ENCODE data around the gene MACROD2. TPM values are rescaled to one million over a fixed set of nuclear protein-coding genes. Genes with fewer than 3 reads are reported as not detected.
"Not testable (repeated sequence)": the region's sequence is repeated elsewhere in the genome, so short reads cannot be mapped to it uniquely, and the experiment has no call there.

The MACROD2 gene
- total RNA-seq, 1 experiment from 2014 or later, result 3.1 TPM

- POLR2A ChIA-PET, result interaction anchor here (1.1 kb wide), 1 partner anchor 15 kb away, joined by 3 read pairs; no protein-coding TSS in a partner anchor
- no TSS peak for BruUV-seq (replicated peaks)
- H3K9me3 Mint-ChIP-seq (ENCODE audit: unreplicated experiment), result no peaks in the 10 kb centered on the region
These were observed 41.3 kb downstream of the MACROD2 start for GRCh38 chr20:14036567-14036966.

GRCh38 chr20:14044712-14045276 lies 49.5 kb downstream of the MACROD2 start:
- CTCF ChIA-PET, result interaction anchor here (0.6 to 3.5 kb wide), 3 partner anchors 9 to 225 kb away, joined by 3 to 17 read pairs (median 4); partner anchors contain the start of gene MACROD2

More at GRCh38 chr20:14036567-14036966, 41.3 kb downstream of the MACROD2 start:
- Mint-ChIP-seq H3K4me1 (ENCODE audit: insufficient read depth, unreplicated experiment) (no peaks in the 10 kb centered on the region), H3K36me3 (ENCODE audit: insufficient read depth, unreplicated experiment) (no peaks in the 10 kb centered on the region), H3K4me3 (ENCODE audit: unreplicated experiment) (no peak overlapping the region), H3K27ac (ENCODE audit: low read depth, unreplicated experiment) (no peak overlapping the region), H3K27me3 (ENCODE audit: insufficient read depth, unreplicated experiment) (no peaks in the 10 kb centered on the region)
- intact Hi-C loops (cut with micrococcal nuclease), result no loop called here
- TF ChIP-seq CTCF (IDR thresholded peaks at IDR 0.05; ENCODE audit: unreplicated experiment), result no peak
- CTCF ChIA-PET, result interaction anchor here (0.7 to 1.6 kb wide), 2 partner anchors 10 to 45 kb away, joined by 3 to 4 read pairs; no protein-coding TSS in a partner anchor
- DNase-seq (ENCODE audit: unreplicated experiment), result no peak

GRCh38 chr20:14046534-14046933 lies 51.2 kb downstream of the MACROD2 start:
- H3K4me3 Mint-ChIP-seq (ENCODE audit: unreplicated experiment), result no peak overlapping the region
- intact Hi-C loops (cut with micrococcal nuclease), result no loop called here
- no peak overlapping the region for H3K27ac Mint-ChIP-seq (ENCODE audit: low read depth, unreplicated experiment)
- ChIA-PET CTCF (interaction anchor here (1.1 to 2.9 kb wide), 4 partner anchors 8 to 239 kb away, joined by 3 to 19 read pairs (median 4); no protein-coding TSS in a partner anchor), POLR2A (interaction anchor here (1.1 kb wide), 1 partner anchor 9 kb away, joined by 4 read pairs; no protein-coding TSS in a partner anchor)
- DNase-seq (ENCODE audit: unreplicated experiment), result no peak
- BruUV-seq (replicated peaks), result no TSS peak
- no peak for TF ChIP-seq CTCF (IDR thresholded peaks at IDR 0.05; ENCODE audit: unreplicated experiment)
- H3K9me3 Mint-ChIP-seq (ENCODE audit: unreplicated experiment), result no peaks in the 10 kb centered on the region
- no peaks in the 10 kb centered on the region for H3K4me1 Mint-ChIP-seq (ENCODE audit: insufficient read depth, unreplicated experiment)
- H3K36me3 Mint-ChIP-seq (ENCODE audit: insufficient read depth, unreplicated experiment), result no peaks in the 10 kb centered on the region
- H3K27me3 Mint-ChIP-seq (ENCODE audit: insufficient read depth, unreplicated experiment), result no peaks in the 10 kb centered on the region

More at GRCh38 chr20:14044712-14045276, 49.5 kb downstream of the MACROD2 start:
- H3K27ac Mint-ChIP-seq (ENCODE audit: low read depth, unreplicated experiment); BruUV-seq (replicated peaks); H3K27me3 Mint-ChIP-seq (ENCODE audit: insufficient read depth, unreplicated experiment); H3K9me3 Mint-ChIP-seq (ENCODE audit: unreplicated experiment); DNase-seq (ENCODE audit: unreplicated experiment); H3K4me1 Mint-ChIP-seq (ENCODE audit: insufficient read depth, unreplicated experiment); intact Hi-C loops (cut with micrococcal nuclease); H3K36me3 Mint-ChIP-seq (ENCODE audit: insufficient read depth, unreplicated experiment); H3K4me3 Mint-ChIP-seq (ENCODE audit: unreplicated experiment); POLR2A ChIA-PET: not testable (repeated sequence)

- Mint-ChIP-seq H3K27ac (ENCODE audit: low read depth, unreplicated experiment) (no peak overlapping the region), H3K36me3 (ENCODE audit: insufficient read depth, unreplicated experiment) (no peaks in the 10 kb centered on the region), H3K27me3 (ENCODE audit: insufficient read depth, unreplicated experiment) (no peaks in the 10 kb centered on the region), H3K4me1 (ENCODE audit: insufficient read depth, unreplicated experiment) (no peaks in the 10 kb centered on the region), H3K4me3 (ENCODE audit: unreplicated experiment) (no peak overlapping the region), H3K9me3 (ENCODE audit: unreplicated experiment) (no peaks in the 10 kb centered on the region)
- TF ChIP-seq CTCF (IDR thresholded peaks at IDR 0.05; ENCODE audit: unreplicated experiment), result no peak
- intact Hi-C loops (cut with micrococcal nuclease), result no loop called here
- no peak for DNase-seq (ENCODE audit: unreplicated experiment)
- ChIA-PET POLR2A (no interaction called here), CTCF (interaction anchor here (0.7 to 2.9 kb wide), 2 partner anchors 229 to 263 kb away, joined by 3 to 20 read pairs; no protein-coding TSS in a partner anchor)
- BruUV-seq (replicated peaks), result no TSS peak
These were observed 53.8 kb downstream of the MACROD2 start for GRCh38 chr20:14049111-14049510.

All from MCF 10A (cell line).